Thymus (tissue), 11 donors: Measurements from ENCODE around the gene GSAP. TPM values are rescaled to one million over a fixed set of nuclear protein-coding genes. Genes with fewer than 3 reads are reported as not detected.

Experiments used
- DNase-seq, 9 donors: peaks; one replicate each; pipeline ENCODE4 v3.0.0-alpha.2; 2013; ENCODE audit warnings: low spot score in 9 of 9, low read depth in 6 of 9, missing footprints in 1 of 9
- H3K27ac ChIP-seq, 2 donors: one replicate each; pipeline ENCODE4 v1.5.1; 2013; ENCODE audit warnings: control low read depth in 1 of 2, low read depth in 1 of 2, low read length in 1 of 2, mild to moderate bottlenecking in 1 of 2, moderate library complexity in 1 of 2
- H3K27me3 ChIP-seq, 2 donors: one replicate each; pipeline ENCODE4 v1.5.1; 2013; ENCODE audit warnings: low read length in 1 of 2; ENCODE audit not compliant: control insufficient read depth in 2 of 2, insufficient read depth in 1 of 2
- H3K36me3 ChIP-seq, 2 donors: one replicate each; pipeline ENCODE4 v1.5.1; 2013; ENCODE audit warnings: low read length in 1 of 2, mild to moderate bottlenecking in 1 of 2, moderate library complexity in 1 of 2; ENCODE audit not compliant: control insufficient read depth in 2 of 2, insufficient read depth in 2 of 2
- H3K4me1 ChIP-seq, 2 donors: one replicate each; pipeline ENCODE4 v1.5.1; 2013; ENCODE audit warnings: low read length in 2 of 2; ENCODE audit not compliant: control insufficient read depth in 2 of 2, insufficient read depth in 2 of 2
- H3K4me3 ChIP-seq, 2 donors: one replicate each; pipeline ENCODE4 v1.5.1; 2013; ENCODE audit warnings: low read length in 2 of 2, control low read depth in 1 of 2, mild to moderate bottlenecking in 1 of 2
- H3K9me3 ChIP-seq, 2 donors: one replicate each; pipeline ENCODE4 v1.5.1; 2013; ENCODE audit warnings: low read length in 1 of 2, mild to moderate bottlenecking in 1 of 2; ENCODE audit not compliant: control insufficient read depth in 2 of 2, insufficient read depth in 1 of 2
- WGBS: extraction: QIAGEN DNeasy Blood & Tissue Kit; methylation state at CpG from one replicate; pipeline ENCODE4 v1.1.7; 2013; 5-methylcytosine and 5-hydroxymethylcytosine counted together
- polyA plus RNA-seq: library from polyadenylated mRNA; stranded (reverse); fragments of 200-250 nt; gene quantifications from one replicate; pipeline ENCODE4 v1.2.3, GENCODE V29; 2013
- total RNA-seq: library from RNA; stranded (reverse); fragments of 120-200 nt; gene quantifications from one replicate; pipeline ENCODE4 v1.2.4, GENCODE V29; 2013
- donor health status: healthy.

GSAP gene
- total and polyA plus RNA-seq, 2 donors, result 12.4 to 29.7 TPM

- Histone ChIP-seq H3K9me3 (no peaks in the 10 kb centered on the region), H3K27ac (no peak overlapping the region), H3K27me3 (no peaks in the 10 kb centered on the region), H3K4me1 (no peaks in the 10 kb centered on the region), H3K36me3 (no peaks in the 10 kb centered on the region), H3K4me3 (no peak overlapping the region)
- no peak for DNase-seq
- WGBS, result 99% methylated on average over 2 of the region's 2 CpGs
These were observed 26.9 kb upstream of the GSAP start for GRCh38 chr7:77443042-77443441.

GRCh38 chr7:77442636-77443035 lies 26.5 kb upstream of the GSAP start:
- 92% methylated on average over 2 of the region's 2 CpGs for WGBS
- Histone ChIP-seq H3K4me1 (no peaks in the 10 kb centered on the region), H3K36me3 (no peaks in the 10 kb centered on the region), H3K9me3 (no peaks in the 10 kb centered on the region), H3K27me3 (no peaks in the 10 kb centered on the region), H3K27ac (no peak overlapping the region), H3K4me3 (no peak overlapping the region)
- DNase-seq, result no peak

GRCh38 chr7:77441046-77441445 lies 24.9 kb upstream of the GSAP start:
- H3K4me3 ChIP-seq, result no peak overlapping the region
- H3K4me1 ChIP-seq, result no peaks in the 10 kb centered on the region
- no peaks in the 10 kb centered on the region for H3K36me3 ChIP-seq
- no peak for DNase-seq
- no peak overlapping the region for H3K27ac ChIP-seq
- WGBS, result 96% methylated on average over 2 of the region's 2 CpGs
- H3K9me3 ChIP-seq, result no peaks in the 10 kb centered on the region
- no peaks in the 10 kb centered on the region for H3K27me3 ChIP-seq

- 72% methylated on average over 5 of the region's 5 CpGs for WGBS
- Histone ChIP-seq H3K9me3 (no peaks in the 10 kb centered on the region), H3K36me3 (no peaks in the 10 kb centered on the region), H3K27me3 (no peaks in the 10 kb centered on the region), H3K27ac (no peak overlapping the region), H3K4me3 (no peak overlapping the region), H3K4me1 (no peaks in the 10 kb centered on the region)
- no peak for DNase-seq
These were observed 23.4 kb upstream of the GSAP start for GRCh38 chr7:77439572-77439971.

- H3K27ac ChIP-seq, result no peak overlapping the region
- no peaks in the 10 kb centered on the region for H3K27me3 ChIP-seq
- 99% methylated on average over 1 of the region's 1 CpG for WGBS
- no peaks in the 10 kb centered on the region for H3K4me1 ChIP-seq
- DNase-seq, result no peak
- no peak overlapping the region for H3K4me3 ChIP-seq
- no peaks in the 10 kb centered on the region for H3K9me3 ChIP-seq
- no peaks in the 10 kb centered on the region for H3K36me3 ChIP-seq
These were observed 22.0 kb upstream of the GSAP start for GRCh38 chr7:77438131-77438530.

GRCh38 chr7:77434570-77435275 lies 18.6 kb upstream of the GSAP start:
- no peaks in the 10 kb centered on the region for H3K4me1 ChIP-seq
- no peak for DNase-seq
- H3K27ac ChIP-seq, result no peak overlapping the region
- H3K27me3 ChIP-seq, result no peaks in the 10 kb centered on the region
- no peaks in the 10 kb centered on the region for H3K36me3 ChIP-seq
- no peaks in the 10 kb centered on the region for H3K9me3 ChIP-seq
- 97% methylated on average over 3 of the region's 3 CpGs for WGBS
- no peak overlapping the region for H3K4me3 ChIP-seq

GRCh38 chr7:77433901-77434300 lies 17.8 kb upstream of the GSAP start:
- Histone ChIP-seq H3K27ac (no peak overlapping the region), H3K36me3 (no peaks in the 10 kb centered on the region), H3K4me1 (no peaks in the 10 kb centered on the region), H3K27me3 (no peaks in the 10 kb centered on the region), H3K9me3 (no peaks in the 10 kb centered on the region), H3K4me3 (no peak overlapping the region)
- 94% methylated on average over 5 of the region's 5 CpGs for WGBS
- no peak for DNase-seq

GRCh38 chr7:77430927-77431326 lies 14.8 kb upstream of the GSAP start:
- no peak overlapping the region for H3K4me3 ChIP-seq
- H3K27me3 ChIP-seq, result no peaks in the 10 kb centered on the region
- H3K9me3 ChIP-seq, result no peaks in the 10 kb centered on the region
- WGBS, result 90% methylated on average over 7 of the region's 7 CpGs
- no peaks in the 10 kb centered on the region for H3K36me3 ChIP-seq
- peaks cover 0 to 8% of the 10 kb centered on the region in 2 donors for H3K4me1 ChIP-seq
- DNase-seq, result no peak
- no peak overlapping the region for H3K27ac ChIP-seq

GRCh38 chr7:77428777-77429231 lies 12.7 kb upstream of the GSAP start:
- WGBS, result 92% methylated on average over 10 of the region's 10 CpGs
- Histone ChIP-seq H3K36me3 (no peaks in the 10 kb centered on the region), H3K9me3 (no peaks in the 10 kb centered on the region), H3K27me3 (no peaks in the 10 kb centered on the region), H3K27ac (no peak overlapping the region), H3K4me1 (peaks cover 0 to 8% of the 10 kb centered on the region in 2 donors), H3K4me3 (no peak overlapping the region)
- DNase-seq, result no peak
